GM12878 (cell line): ENCODE measurements around the gene CMTM1. TPM values are rescaled to one million over a fixed set of nuclear protein-coding genes. Genes with fewer than 3 reads are reported as not detected.

Source experiments
- ATAC-seq: fragments of 200-7000 bp; cut with Tn5 transposase; 3 replicates; pipeline ENCODE4 v1.9.1; 2020; ENCODE audit warnings: mild to moderate bottlenecking, moderate library complexity
- BruUV-seq: library from RNA; stranded (reverse); fragments of 400-500 nt; replicated peaks from 2 replicates; lab custom pipeline; 2021; lab: Mats Ljungman, UMichigan
- CTCF ChIA-PET: fragments of 300-600 bp; sonication (Branson Sonifier 250); formaldehyde crosslinking; extraction: SDS; loops from one replicate; lab custom pipeline; 2021; ENCODE audit warnings: inconsistent platforms; lab: Yijun Ruan, JAX
- POLR2A ChIA-PET: fragments of 350-600 bp; formaldehyde crosslinking; extraction: SDS; loops from one replicate; lab custom pipeline; 2021; ENCODE audit warnings: inconsistent platforms; lab: Charles Lee
- RAD21 ChIA-PET: fragments of 300-600 bp; sonication (Branson Sonifier 250); formaldehyde crosslinking; loops from one replicate; lab custom pipeline; 2023; ENCODE audit warnings: antibody characterized with exemption; ENCODE audit not compliant: unreplicated experiment; lab: Charles Lee
- SMC1A ChIA-PET: fragments of 300-600 bp; sonication (Branson Sonifier 250); formaldehyde crosslinking; loops from one replicate; lab custom pipeline; 2023; ENCODE audit not compliant: unreplicated experiment, uncharacterized antibody; lab: Charles Lee
- DNase-seq: peaks from one replicate; pipeline ENCODE4 v3.0.0-alpha.2; 2011; ENCODE audit warnings: low read depth, low spot score
- FAIRE-seq: peaks from 3 replicates; lab custom pipeline; 2011; peaks lifted over from hg19 to GRCh38; lab: Jason Lieb, UNC
- H2AFZ ChIP-seq: 2 replicates; pipeline ENCODE4 v1.6.0; 2011; ENCODE audit warnings: low read depth, low read length, control low read depth; ENCODE audit not compliant: control insufficient read depth
- H3K27ac ChIP-seq: 2 replicates; pipeline ENCODE4 v1.5.1; 2011; ENCODE audit warnings: control low read depth; ENCODE audit not compliant: control insufficient read depth, insufficient read depth
- H3K27me3 ChIP-seq, 2 experiments: replicated peaks in 1 of 2; 2 replicates each; pipeline versions ENCODE4 v1.6.0 to v1.6.1; 2011; ENCODE audit warnings: low read length in 1 of 2; ENCODE audit not compliant: control insufficient read depth in 2 of 2, insufficient read depth in 2 of 2
- H3K36me3 ChIP-seq, 2 experiments: 2 replicates each; pipeline ENCODE4 v1.5.1; 2011; ENCODE audit warnings: low read length in 1 of 2; ENCODE audit not compliant: control insufficient read depth in 2 of 2, insufficient read depth in 2 of 2
- H3K4me1 ChIP-seq: 2 replicates; pipeline ENCODE4 v1.6.1; 2011; ENCODE audit warnings: mild to moderate bottlenecking, low read length, moderate library complexity, mixed read lengths; ENCODE audit not compliant: control insufficient read depth, insufficient read depth
- H3K4me2 ChIP-seq: 2 replicates; pipeline ENCODE4 v1.6.0; 2011; ENCODE audit warnings: control low read depth; ENCODE audit not compliant: control insufficient read depth, insufficient read depth
- H3K4me3 ChIP-seq: fragments of 200-600 bp; sonication (generic); 2 replicates; pipeline ENCODE4 v1.5.1; 2016
- H3K79me2 ChIP-seq: 2 replicates; pipeline ENCODE4 v1.6.0; 2011; ENCODE audit warnings: low read length; ENCODE audit not compliant: control insufficient read depth, insufficient read depth
- H3K9ac ChIP-seq: 2 replicates; pipeline ENCODE4 v1.8.0; 2011; ENCODE audit warnings: low read length, control low read depth, mixed read lengths; ENCODE audit not compliant: control insufficient read depth, insufficient read depth
- H3K9me3 ChIP-seq: replicated peaks from 3 replicates; pipeline ENCODE4 v1.5.1; 2011; ENCODE audit warnings: mild to moderate bottlenecking, low read length; ENCODE audit not compliant: control insufficient read depth, insufficient read depth
- H4K20me1 ChIP-seq: 2 replicates; pipeline ENCODE4 v1.6.0; 2011; ENCODE audit not compliant: control insufficient read depth, insufficient read depth
- BMI1 ChIP-seq: fragments of 450-650 bp; IDR thresholded peaks from 2 replicates; pipeline ENCODE4 v1.6.1; 2016; ENCODE audit warnings: mild to moderate bottlenecking, moderate library complexity, borderline replicate concordance
- CREB1 ChIP-seq: IDR thresholded peaks from 2 replicates; pipeline ENCODE4 v1.6.1; 2012; ENCODE audit warnings: low read depth, mild to moderate bottlenecking, inconsistent platforms
- CTCF ChIP-seq, 3 experiments: IDR thresholded peaks in 2 of 3; conservative IDR thresholded peaks in 1 of 3; 2 replicates each; pipeline ENCODE4 v1.5.1; 2011; ENCODE audit warnings: low read depth in 3 of 3, low read length in 3 of 3, mild to moderate bottlenecking in 3 of 3, control low read depth in 2 of 3, moderate library complexity in 2 of 3, inconsistent platforms in 1 of 3, mixed read lengths in 1 of 3; ENCODE audit not compliant: control insufficient read depth in 2 of 3, insufficient read depth in 1 of 3; ENCODE audit errors: extremely low read depth in 1 of 3
- ETV6 ChIP-seq, 2 experiments: fragments of 450-650 bp in 1 of 2; IDR thresholded peaks in 1 of 2; conservative IDR thresholded peaks in 1 of 2; 2 replicates each; pipeline ENCODE4 v1.6.1; 2014; ENCODE audit warnings: antibody characterized with exemption in 1 of 2, borderline replicate concordance in 1 of 2, low read depth in 1 of 2, mild to moderate bottlenecking in 1 of 2, moderate library complexity in 1 of 2
- HDAC2 ChIP-seq: fragments of 200-600 bp; sonication (generic); IDR thresholded peaks from 2 replicates; pipeline ENCODE4 v1.6.1; 2017
- IKZF2 ChIP-seq, 2 experiments: fragments of 450-650 bp; IDR thresholded peaks; 2 replicates each; pipeline ENCODE4 v1.6.1; 2017; ENCODE audit warnings: mild to moderate bottlenecking in 2 of 2, moderate library complexity in 2 of 2
- MYB ChIP-seq: fragments of 150-350 bp; IDR thresholded peaks from 2 replicates; pipeline ENCODE4 v1.6.1; 2014; ENCODE audit warnings: mild to moderate bottlenecking, low read depth, low read length, borderline replicate concordance
- NKRF ChIP-seq: fragments of 450-650 bp; conservative IDR thresholded peaks from 2 replicates; pipeline ENCODE4 v1.6.1; 2017; ENCODE audit warnings: mild to moderate bottlenecking, moderate library complexity
- PAX5 ChIP-seq: IDR thresholded peaks from 2 replicates; pipeline ENCODE4 v1.6.1; 2011; ENCODE audit warnings: low read depth, low read length, borderline replicate concordance
- RAD51 ChIP-seq: fragments of 450-650 bp; IDR thresholded peaks from 2 replicates; pipeline ENCODE4 v1.6.1; 2016; ENCODE audit warnings: moderate library complexity, mild to moderate bottlenecking, inconsistent platforms
- RELB ChIP-seq: fragments of 450-650 bp; IDR thresholded peaks from 2 replicates; pipeline ENCODE4 v1.6.1; 2017; ENCODE audit warnings: low read depth, mild to moderate bottlenecking, moderate library complexity
- SIX5 ChIP-seq: IDR thresholded peaks from 2 replicates; pipeline ENCODE4 v1.6.1; 2011; ENCODE audit warnings: mild to moderate bottlenecking, low read depth, low read length, moderate library complexity; ENCODE audit not compliant: severe bottlenecking
- STAT3 ChIP-seq: IDR thresholded peaks from 2 replicates; pipeline ENCODE4 v1.6.1; 2011; ENCODE audit warnings: low read depth, low read length, improper control_type of control experiment
- WGBS: methylation state at CpG from one replicate; pipeline ENCODE4 v1.1.6; 2016; ENCODE audit warnings: low lambda C conversion rate; ENCODE audit not compliant: insufficient replicate concordance, insufficient coverage; ENCODE audit errors: missing lambda C conversion rate; 5-methylcytosine and 5-hydroxymethylcytosine counted together
- in situ Hi-C: fragments of 300-500 bp; cut with MboI; formaldehyde crosslinking; loops from 9 replicates; pipeline ENCODE4 v1.14.3; 2018; ENCODE audit warnings: mixed read lengths
- intact Hi-C: fragments of 100-400 bp; cut with micrococcal nuclease; formaldehyde crosslinking; loops from one replicate; pipeline ENCODE4 v1.14.2; 2022; ENCODE audit not compliant: unreplicated experiment
- polyA plus RNA-seq, 11 experiments: library from polyadenylated mRNA; depleted of rRNA in 4 of 11; unstranded in 6 of 11; stranded (reverse) in 5 of 11; fragments of >200 nt; fragmentation: Nextera tagmentation in 4 of 11; fragmentation: Illumina TruSeq in 1 of 11; extraction: Ambion mirVana in 4 of 11; extraction: Trizol in 1 of 11; gene quantifications; 1 replicate in 1 of 11; 2 replicates in 10 of 11; pipeline versions ENCODE4 v1.2.1 to v1.2.3, GENCODE V29; 2011 to 2016; ENCODE audit warnings: inconsistent platforms in 2 of 11, missing spikeins in 2 of 11, low read depth in 1 of 11
- total RNA-seq, 4 experiments: library from RNA; depleted of rRNA in 3 of 4; stranded (reverse); fragments of >200 nt in 3 of 4; fragmentation: Illumina TruSeq in 1 of 4; extraction: Trizol in 1 of 4; gene quantifications; 2 replicates each; pipeline versions ENCODE4 v1.2.1 to v1.2.3, GENCODE V29; 2013 to 2021
- TF ChIP-seq, protein P1 (sequence below): fragments of 450-650 bp; IDR thresholded peaks from 2 replicates; pipeline ENCODE4 v1.6.1; 2016; ENCODE audit warnings: mild to moderate bottlenecking

The CMTM1 gene
- total and polyA plus RNA-seq, 10 of the 15 experiments (the other 5 are each of a cell fraction or from before 2014, with no cell fraction given): 0.09 to 3.0 (median 1.4) TPM; not detected in 2

- no peak for TF ChIP-seq NKRF
Measured at GRCh38 chr16:66596986-66597848, 31.0 kb downstream of the CMTM1 start (continued).

- H3K4me3 ChIP-seq: no peak overlapping the region
- DNase-seq (no peak), FAIRE-seq (no peak)
- WGBS: 51% methylated on average over 3 of the region's 3 CpGs
- H3K27ac ChIP-seq: no peak overlapping the region
- no peaks in the 10 kb centered on the region for H3K27me3 ChIP-seq
- BruUV-seq: no TSS peak
- peaks cover 12% of the 10 kb centered on the region for H3K4me1 ChIP-seq
- SMC1A ChIA-PET: interaction anchor here (1.2 kb wide), 1 partner anchor 9 kb away, joined by 3 read pairs; no protein-coding TSS in a partner anchor
- H3K9ac ChIP-seq: no peak overlapping the region
- in situ Hi-C loops: no loop called here
- POLR2A ChIA-PET: interaction anchor here (0.8 kb wide), 1 partner anchor 46 kb away, joined by 3 read pairs; the partner anchor contains the start of gene CKLF
- CTCF ChIA-PET: interaction anchor here (0.7 to 1.2 kb wide), 4 partner anchors 9 to 270 kb away, joined by 3 to 4 read pairs (median 4); no protein-coding TSS in a partner anchor
- no peaks in the 10 kb centered on the region for H4K20me1 ChIP-seq
- RAD21 ChIA-PET: interaction anchor here (1.0 kb wide), 1 partner anchor 36 kb away, joined by 3 read pairs; no protein-coding TSS in a partner anchor
- TF ChIP-seq RELB: no peak
- no peak for TF ChIP-seq BMI1
- no peak for TF ChIP-seq IKZF2 (IDR thresholded peaks at IDR 0.05)
- TF ChIP-seq MYB: no peak
- no peak for TF ChIP-seq STAT3
- TF ChIP-seq SIX5: no peak
- TF ChIP-seq RAD51: no peak
- TF ChIP-seq PAX5: no peak
- no peak for TF ChIP-seq ETV6 (conservative IDR thresholded peaks at IDR 0.05 in 1 of 2, IDR thresholded peaks at IDR 0.05 in 1 of 2; ENCODE audit: borderline replicate concordance in 1 of 2, low read depth in 1 of 2)
- TF ChIP-seq CREB1: no peak
- TF ChIP-seq CTCF (IDR thresholded peaks at IDR 0.05 in 2 of 3, conservative IDR thresholded peaks at IDR 0.05 in 1 of 3; ENCODE audit: control insufficient read depth in 2 of 3, extremely low read depth in 1 of 3, insufficient read depth in 1 of 3, low read depth in 3 of 3, low read length in 3 of 3): no peak
- TF ChIP-seq, protein P1, sequence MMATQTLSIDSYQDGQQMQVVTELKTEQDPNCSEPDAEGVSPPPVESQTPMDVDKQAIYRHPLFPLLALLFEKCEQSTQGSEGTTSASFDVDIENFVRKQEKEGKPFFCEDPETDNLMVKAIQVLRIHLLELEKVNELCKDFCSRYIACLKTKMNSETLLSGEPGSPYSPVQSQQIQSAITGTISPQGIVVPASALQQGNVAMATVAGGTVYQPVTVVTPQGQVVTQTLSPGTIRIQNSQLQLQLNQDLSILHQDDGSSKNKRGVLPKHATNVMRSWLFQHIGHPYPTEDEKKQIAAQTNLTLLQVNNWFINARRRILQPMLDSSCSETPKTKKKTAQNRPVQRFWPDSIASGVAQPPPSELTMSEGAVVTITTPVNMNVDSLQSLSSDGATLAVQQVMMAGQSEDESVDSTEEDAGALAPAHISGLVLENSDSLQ: no peak
- no peak for TF ChIP-seq HDAC2
- TF ChIP-seq, all 136 proteins: peak for 0
- Histone ChIP-seq H2AFZ (no peak overlapping the region), H3K9me3 (peaks cover 14% of the 10 kb centered on the region; the same call in 2 of the 3 replicates), H3K36me3 (no peaks in the 10 kb centered on the region), H3K79me2 (no peaks in the 10 kb centered on the region), H3K4me2 (no peak overlapping the region)
- intact Hi-C loops: no loop called here
- ATAC-seq: peak; percentile 23; the same call in 1 of the 3 replicates
Measured at GRCh38 chr16:66598111-66598510, 31.9 kb downstream of the CMTM1 start.
